H9 (cell line): ENCODE results near the gene SIGLEC5. TPM values are rescaled to one million over a fixed set of nuclear protein-coding genes. Genes with fewer than 3 reads are reported as not detected.

Experiments used
- DNase-seq: peaks from one replicate; pipeline ENCODE4 v3.0.0-alpha.2; 2017
- H2AFZ ChIP-seq: one replicate; pipeline ENCODE4 v1.6.1; 2013; ENCODE audit warnings: mild to moderate bottlenecking, low read length, control low read depth, moderate library complexity
- H2AK5ac ChIP-seq: 2 replicates; pipeline ENCODE4 v1.6.1; 2013; ENCODE audit warnings: low read length, control low read depth, mixed read lengths; ENCODE audit not compliant: insufficient read length
- H2BK120ac ChIP-seq: one replicate; pipeline ENCODE4 v1.6.1; 2013; ENCODE audit warnings: low read depth, mild to moderate bottlenecking, low read length, control low read depth, inconsistent platforms; ENCODE audit not compliant: poor library complexity, severe bottlenecking
- H2BK12ac ChIP-seq: 2 replicates; pipeline ENCODE4 v1.6.1; 2013; ENCODE audit warnings: low read length, control low read depth, mixed read lengths, low read depth; ENCODE audit not compliant: insufficient read length
- H2BK15ac ChIP-seq: 2 replicates; pipeline ENCODE4 v1.6.1; 2013; ENCODE audit warnings: low read depth, low read length, control low read depth
- H2BK20ac ChIP-seq: one replicate; pipeline ENCODE4 v1.6.1; 2013; ENCODE audit warnings: low read depth, mild to moderate bottlenecking, low read length, control low read depth, inconsistent platforms; ENCODE audit not compliant: poor library complexity, severe bottlenecking
- H2BK5ac ChIP-seq: 2 replicates; pipeline ENCODE4 v1.6.1; 2013; ENCODE audit warnings: low read length, control low read depth, mixed read lengths; ENCODE audit not compliant: insufficient read length
- H3K14ac ChIP-seq: 2 replicates; pipeline ENCODE4 v1.6.1; 2013; ENCODE audit warnings: low read length, control low read depth; ENCODE audit not compliant: insufficient read depth
- H3K18ac ChIP-seq: 2 replicates; pipeline ENCODE4 v1.6.1; 2013; ENCODE audit warnings: low read depth, mild to moderate bottlenecking, mixed read lengths, low read length, control low read depth; ENCODE audit not compliant: insufficient read length
- H3K23ac ChIP-seq: 2 replicates; pipeline ENCODE4 v1.6.1; 2013; ENCODE audit warnings: low read length, control low read depth, mixed read lengths, low read depth; ENCODE audit not compliant: insufficient read length
- H3K23me2 ChIP-seq: 2 replicates; pipeline ENCODE4 v1.6.1; 2013; ENCODE audit warnings: low read depth, mild to moderate bottlenecking, mixed read lengths, low read length, control low read depth; ENCODE audit not compliant: insufficient read length, poor library complexity, severe bottlenecking
- H3K27ac ChIP-seq: 2 replicates; pipeline ENCODE4 v1.5.1; 2013; ENCODE audit warnings: low read length, control low read depth, mixed read lengths, low read depth; ENCODE audit not compliant: insufficient read length
- H3K27me3 ChIP-seq: 2 replicates; pipeline ENCODE4 v1.6.1; 2013; ENCODE audit warnings: low read length, control low read depth, inconsistent platforms; ENCODE audit not compliant: insufficient read depth
- H3K4ac ChIP-seq: 2 replicates; pipeline ENCODE4 v1.6.1; 2013; ENCODE audit warnings: low read depth, mild to moderate bottlenecking, control low read depth, inconsistent platforms, low read length, moderate library complexity
- H3K4me1 ChIP-seq: 2 replicates; pipeline ENCODE4 v1.6.1; 2013; ENCODE audit warnings: low read length, control low read depth, inconsistent platforms; ENCODE audit not compliant: insufficient read depth
- H3K4me2 ChIP-seq: 2 replicates; pipeline ENCODE4 v1.6.1; 2013; ENCODE audit warnings: low read length, control low read depth, mixed read lengths; ENCODE audit not compliant: insufficient read length, insufficient read depth
- H3K56ac ChIP-seq: 2 replicates; pipeline ENCODE4 v1.6.1; 2013; ENCODE audit warnings: low read depth, mild to moderate bottlenecking, mixed read lengths, low read length, control low read depth; ENCODE audit not compliant: insufficient read length
- H3K79me1 ChIP-seq: 2 replicates; pipeline ENCODE4 v1.6.1; 2013; ENCODE audit warnings: low read depth, mild to moderate bottlenecking, moderate library complexity, low read length, control low read depth, inconsistent platforms; ENCODE audit not compliant: insufficient read depth, poor library complexity, severe bottlenecking
- H3K79me2 ChIP-seq: 2 replicates; pipeline ENCODE4 v1.6.1; 2013; ENCODE audit warnings: low read length, control low read depth, inconsistent platforms; ENCODE audit not compliant: insufficient read depth
- H3K9ac ChIP-seq: 2 replicates; pipeline ENCODE4 v1.6.1; 2013; ENCODE audit warnings: low read length, control low read depth, mixed read lengths; ENCODE audit not compliant: insufficient read length; ENCODE audit errors: extremely low read depth
- H3K9me3 ChIP-seq: one replicate; pipeline ENCODE4 v1.6.1; 2013; ENCODE audit warnings: low read depth, low read length, inconsistent platforms; ENCODE audit not compliant: control insufficient read depth
- H3T11ph ChIP-seq: one replicate; pipeline ENCODE4 v1.6.1; 2013; ENCODE audit warnings: mild to moderate bottlenecking, low read length, control low read depth, inconsistent platforms
- H4K20me1 ChIP-seq: one replicate; pipeline ENCODE4 v1.6.1; 2013; ENCODE audit not compliant: control insufficient read depth, insufficient read length, insufficient read depth
- H4K5ac ChIP-seq: 2 replicates; pipeline ENCODE4 v1.6.1; 2013; ENCODE audit warnings: low read depth, mild to moderate bottlenecking, mixed read lengths, low read length, control low read depth; ENCODE audit not compliant: insufficient read length
- H4K8ac ChIP-seq: replicated peaks from 2 replicates; pipeline ENCODE4 v1.6.1; 2013; ENCODE audit warnings: low read length, control low read depth, mixed read lengths, low read depth; ENCODE audit not compliant: insufficient read length
- H4K91ac ChIP-seq: 2 replicates; pipeline ENCODE4 v1.6.1; 2013; ENCODE audit warnings: low read depth, mild to moderate bottlenecking, moderate library complexity, mixed read lengths, low read length, control low read depth; ENCODE audit not compliant: insufficient read length
- H3K27ac Mint-ChIP-seq, 3 experiments: 2 replicates in 2 of 3; 3 replicates in 1 of 3; pipeline ENCODE4 v1.8.0; 2020 to 2021; ENCODE audit warnings: mixed read lengths in 3 of 3, mild to moderate bottlenecking in 1 of 3, moderate library complexity in 1 of 3
- H3K27me3 Mint-ChIP-seq: 2 replicates; pipeline ENCODE4 v1.8.0; 2021; ENCODE audit warnings: low read depth, mild to moderate bottlenecking, moderate library complexity, mixed read lengths
- H3K36me3 Mint-ChIP-seq, 3 experiments: 2 replicates in 2 of 3; 3 replicates in 1 of 3; pipeline ENCODE4 v1.8.0; 2020 to 2021; ENCODE audit warnings: low read depth in 3 of 3, mixed read lengths in 3 of 3; ENCODE audit not compliant: insufficient read depth in 1 of 3
- H3K4me1 Mint-ChIP-seq, 2 experiments: 2 replicates each; pipeline ENCODE4 v1.8.0; 2020; ENCODE audit warnings: mixed read lengths in 2 of 2
- H3K4me3 Mint-ChIP-seq, 2 experiments: 2 replicates in 1 of 2; 3 replicates in 1 of 2; pipeline ENCODE4 v1.8.0; 2020 to 2021; ENCODE audit warnings: mild to moderate bottlenecking in 2 of 2, mixed read lengths in 2 of 2, moderate library complexity in 1 of 2
- H3K9me3 Mint-ChIP-seq, 2 experiments: 2 replicates in 1 of 2; 3 replicates in 1 of 2; pipeline ENCODE4 v1.8.0; 2020; ENCODE audit warnings: mild to moderate bottlenecking in 2 of 2, mixed read lengths in 2 of 2, moderate library complexity in 1 of 2
- WGBS: extraction: QIAGEN DNeasy Blood & Tissue Kit; methylation state at CpG from one replicate; pipeline ENCODE4 v1.1.7; 2013; ENCODE audit warnings: missing lambda C conversion rate, low lambda C conversion rate, mixed read lengths; ENCODE audit not compliant: insufficient read length; ENCODE audit errors: extremely low coverage; 5-methylcytosine and 5-hydroxymethylcytosine counted together
- total RNA-seq: library from RNA; stranded (reverse); gene quantifications from 2 replicates; pipeline ENCODE4 v1.2.1, GENCODE V29; 2021
- TF ChIP-seq, protein P1 (sequence below): fragments of 200-600 bp; sonication (generic); conservative IDR thresholded peaks from 3 replicates; pipeline ENCODE4 v1.8.0; 2021; ENCODE audit warnings: antibody characterized with exemption, mild to moderate bottlenecking

SIGLEC5 gene
- total RNA-seq, 1 experiment from 2014 or later: not detected

DNA sequence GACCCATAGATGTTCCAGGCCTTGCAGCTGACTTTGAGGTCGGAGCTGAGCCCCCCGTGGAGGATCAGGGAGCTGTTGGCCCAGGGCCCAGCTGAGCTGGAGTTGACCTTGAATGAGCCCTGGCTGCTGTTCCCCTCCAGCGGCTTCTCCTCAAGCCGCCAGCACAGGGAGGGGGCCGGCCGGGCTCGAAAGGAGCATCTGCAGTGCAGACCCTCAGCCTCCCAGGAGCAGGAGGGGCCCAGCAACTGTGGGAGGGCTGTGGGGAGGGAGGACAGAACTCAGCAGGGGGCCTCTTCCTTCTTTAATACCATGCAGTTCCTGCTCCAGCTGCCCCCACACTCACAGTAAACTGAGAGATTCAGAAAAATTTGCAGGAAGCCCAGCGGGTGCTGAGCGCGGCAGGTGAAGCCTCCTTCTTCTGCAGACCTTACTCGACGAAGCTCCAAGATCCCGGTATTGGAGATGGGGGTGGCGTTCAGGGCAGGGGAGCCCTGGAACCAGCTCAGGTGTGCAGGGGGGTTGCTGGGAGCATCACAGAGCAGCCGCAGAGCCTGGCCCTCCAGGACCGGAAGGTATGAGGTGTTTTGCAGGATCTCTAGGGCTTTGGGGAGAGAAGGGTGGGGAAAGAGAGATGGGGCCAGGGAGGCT, 2.6 kb downstream of the SIGLEC5 start:
- Histone ChIP-seq H4K8ac (no peak overlapping the region), H3K27me3 (no peaks in the 10 kb centered on the region), H3K9ac (no peak overlapping the region), H2BK15ac (no peak overlapping the region), H3K56ac (no peak overlapping the region), H2BK20ac (no peak overlapping the region), H3K4me1 (no peaks in the 10 kb centered on the region), H3K23ac (no peak overlapping the region), H3K14ac (no peak overlapping the region), H3K79me1 (no peaks in the 10 kb centered on the region), H3K79me2 (no peaks in the 10 kb centered on the region), H3K23me2 (no peaks in the 10 kb centered on the region), H2AK5ac (no peak overlapping the region), H4K91ac (no peak overlapping the region), H3K4ac (no peak overlapping the region), H3K27ac (no peak overlapping the region), H2BK12ac (no peak overlapping the region), H4K5ac (no peak overlapping the region), H3K4me2 (no peak overlapping the region), H3K9me3 (no peaks in the 10 kb centered on the region), H2BK120ac (no peak overlapping the region), H3T11ph (no peak overlapping the region), H2BK5ac (no peak overlapping the region), H4K20me1 (no peaks in the 10 kb centered on the region), H2AFZ (no peak overlapping the region), H3K18ac (no peak overlapping the region)
- peaks cover 0 to 14% (median 2%) of the 10 kb centered on the region in 3 experiments; a peak in 4 of 7 replicates for H3K36me3 Mint-ChIP-seq
- H3K9me3 Mint-ChIP-seq: peaks cover 64 to 84% of the 10 kb centered on the region in 2 experiments
- H3K27me3 Mint-ChIP-seq: peaks cover 23% of the 10 kb centered on the region
- no CpG with 5 or more reads among the region's 16 CpGs for WGBS
- no peak for DNase-seq
- H3K27ac Mint-ChIP-seq: peak overlapping the region in 1 of 3 experiments; percentile 19; a peak in 1 of 7 replicates
- TF ChIP-seq, protein P1, sequence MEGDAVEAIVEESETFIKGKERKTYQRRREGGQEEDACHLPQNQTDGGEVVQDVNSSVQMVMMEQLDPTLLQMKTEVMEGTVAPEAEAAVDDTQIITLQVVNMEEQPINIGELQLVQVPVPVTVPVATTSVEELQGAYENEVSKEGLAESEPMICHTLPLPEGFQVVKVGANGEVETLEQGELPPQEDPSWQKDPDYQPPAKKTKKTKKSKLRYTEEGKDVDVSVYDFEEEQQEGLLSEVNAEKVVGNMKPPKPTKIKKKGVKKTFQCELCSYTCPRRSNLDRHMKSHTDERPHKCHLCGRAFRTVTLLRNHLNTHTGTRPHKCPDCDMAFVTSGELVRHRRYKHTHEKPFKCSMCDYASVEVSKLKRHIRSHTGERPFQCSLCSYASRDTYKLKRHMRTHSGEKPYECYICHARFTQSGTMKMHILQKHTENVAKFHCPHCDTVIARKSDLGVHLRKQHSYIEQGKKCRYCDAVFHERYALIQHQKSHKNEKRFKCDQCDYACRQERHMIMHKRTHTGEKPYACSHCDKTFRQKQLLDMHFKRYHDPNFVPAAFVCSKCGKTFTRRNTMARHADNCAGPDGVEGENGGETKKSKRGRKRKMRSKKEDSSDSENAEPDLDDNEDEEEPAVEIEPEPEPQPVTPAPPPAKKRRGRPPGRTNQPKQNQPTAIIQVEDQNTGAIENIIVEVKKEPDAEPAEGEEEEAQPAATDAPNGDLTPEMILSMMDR: no peak
- no peaks in the 10 kb centered on the region for H3K4me1 Mint-ChIP-seq
- no peak overlapping the region for H3K4me3 Mint-ChIP-seq
